H1 (cell line): ENCODE results near the gene RILP. TPM values are rescaled to one million over a fixed set of nuclear protein-coding genes. Genes with fewer than 3 reads are reported as not detected.

ENCODE experiments used
- CTCF ChIA-PET: fragments of 300-600 bp; sonication (Branson Sonifier 250); formaldehyde crosslinking; loops from one replicate; lab custom pipeline; 2021; ENCODE audit not compliant: partially characterized antibody; lab: Charles Lee
- POLR2A ChIA-PET: fragments of 300-600 bp; sonication (Branson Sonifier 250); formaldehyde crosslinking; loops from one replicate; lab custom pipeline; 2021; ENCODE audit warnings: inconsistent platforms; ENCODE audit not compliant: partially characterized antibody; lab: Charles Lee
- DNase-seq, 2 experiments: peaks; one replicate each; pipeline versions ENCODE4 v3.0.0 to v3.0.0-alpha.2; 2010 to 2022; ENCODE audit warnings: low spot score in 2 of 2, low read depth in 1 of 2, mixed read lengths in 1 of 2
- FAIRE-seq: peaks from 2 replicates; lab custom pipeline; 2011; peaks lifted over from hg19 to GRCh38; lab: Jason Lieb, UNC
- H2AFZ ChIP-seq: 2 replicates; pipeline ENCODE4 v1.8.1; 2012; ENCODE audit warnings: low read length, inconsistent platforms
- H2AK5ac ChIP-seq: 2 replicates; pipeline ENCODE4 v1.6.1; 2013; ENCODE audit warnings: low read depth, low read length
- H2BK120ac ChIP-seq: replicated peaks from 2 replicates; pipeline ENCODE3; 2013; ENCODE audit warnings: low read depth, low read length, inconsistent platforms
- H2BK12ac ChIP-seq: 2 replicates; pipeline ENCODE4 v1.6.1; 2013; ENCODE audit warnings: low read depth, low read length
- H2BK15ac ChIP-seq: 2 replicates; pipeline ENCODE4 v1.6.1; 2013; ENCODE audit warnings: low read length
- H2BK20ac ChIP-seq: 2 replicates; pipeline ENCODE4 v1.6.1; 2013; ENCODE audit warnings: low read length
- H2BK5ac ChIP-seq: 2 replicates; pipeline ENCODE4 v1.6.1; 2013; ENCODE audit warnings: low read depth, low read length
- H3K14ac ChIP-seq: 2 replicates; pipeline ENCODE4 v1.6.1; 2013; ENCODE audit warnings: inconsistent platforms; ENCODE audit not compliant: insufficient read length
- H3K18ac ChIP-seq: 2 replicates; pipeline ENCODE4 v1.6.1; 2013; ENCODE audit warnings: low read length; ENCODE audit errors: extremely low read depth
- H3K23ac ChIP-seq: 2 replicates; pipeline ENCODE4 v1.6.1; 2013; ENCODE audit warnings: inconsistent platforms; ENCODE audit not compliant: insufficient read length
- H3K23me2 ChIP-seq: 2 replicates; pipeline ENCODE4 v1.6.1; 2013; ENCODE audit warnings: low read depth, low read length
- H3K27ac ChIP-seq: 2 replicates; pipeline ENCODE4 v1.6.1; 2011; ENCODE audit warnings: low read depth, low read length, inconsistent platforms
- H3K27me3 ChIP-seq, 4 experiments: replicated peaks in 1 of 4; 1 replicate in 1 of 4; 2 replicates in 3 of 4; pipeline versions ENCODE4 v1.6.1 to v1.8.1; 2011 to 2013; ENCODE audit warnings: low read length in 3 of 4, mild to moderate bottlenecking in 3 of 4, inconsistent platforms in 2 of 4, mixed read lengths in 2 of 4, moderate library complexity in 1 of 4; ENCODE audit not compliant: control insufficient read depth in 3 of 4, insufficient read depth in 3 of 4; ENCODE audit errors: extremely low read depth in 1 of 4
- H3K36me3 ChIP-seq, 4 experiments: 2 replicates each; pipeline versions ENCODE4 v1.6.1 to v1.8.1; 2011 to 2013; ENCODE audit warnings: mild to moderate bottlenecking in 4 of 4, low read length in 3 of 4, moderate library complexity in 2 of 4, control low read depth in 1 of 4, inconsistent platforms in 1 of 4; ENCODE audit not compliant: insufficient read depth in 4 of 4, control insufficient read depth in 2 of 4
- H3K4ac ChIP-seq: replicated peaks from 2 replicates; pipeline ENCODE3; 2013; ENCODE audit warnings: low read length, low read depth, mixed read lengths, inconsistent platforms; ENCODE audit not compliant: insufficient read length
- H3K4me1 ChIP-seq, 4 experiments: replicated peaks in 1 of 4; 1 replicate in 1 of 4; 2 replicates in 3 of 4; pipeline versions ENCODE4 v1.6.1 to v1.8.1; 2011 to 2013; ENCODE audit warnings: low read length in 3 of 4, inconsistent platforms in 2 of 4, mixed read lengths in 1 of 4; ENCODE audit not compliant: insufficient read depth in 4 of 4, control insufficient read depth in 3 of 4
- H3K4me2 ChIP-seq, 2 experiments: 2 replicates each; pipeline versions ENCODE4 v1.6.1 to v1.8.1; 2011 to 2013; ENCODE audit warnings: low read depth in 2 of 2, low read length in 2 of 2, control low read depth in 1 of 2, inconsistent platforms in 1 of 2, mild to moderate bottlenecking in 1 of 2; ENCODE audit not compliant: insufficient read depth in 1 of 2
- H3K4me3 ChIP-seq, 4 experiments: fragments of 200-600, 300-600 bp in 1 of 4; sonication (generic), shearing (Covaris generic), sonication (Bioruptor Twin) in 1 of 4; 2 replicates each; pipeline versions ENCODE4 v1.5.1 to v1.8.1; 2011 to 2016; ENCODE audit warnings: low read length in 4 of 4, low read depth in 3 of 4, control low read depth in 2 of 4, inconsistent platforms in 2 of 4, mild to moderate bottlenecking in 2 of 4, mixed read lengths in 1 of 4, moderate library complexity in 1 of 4; ENCODE audit not compliant: insufficient read depth in 2 of 4; ENCODE audit errors: extremely low read depth in 1 of 4
- H3K56ac ChIP-seq: replicated peaks from 2 replicates; pipeline ENCODE3; 2013; ENCODE audit warnings: low read depth, mild to moderate bottlenecking, mixed read lengths, low read length, inconsistent platforms; ENCODE audit not compliant: insufficient read length
- H3K79me1 ChIP-seq: 2 replicates; pipeline ENCODE4 v1.6.1; 2013; ENCODE audit warnings: low read depth, low read length, control low read depth
- H3K79me2 ChIP-seq, 2 experiments: 2 replicates each; pipeline versions ENCODE4 v1.6.1 to v1.8.1; 2012 to 2013; ENCODE audit warnings: low read length in 2 of 2, mild to moderate bottlenecking in 2 of 2, inconsistent platforms in 1 of 2; ENCODE audit not compliant: insufficient read depth in 2 of 2, control insufficient read depth in 1 of 2
- H3K9ac ChIP-seq, 4 experiments: replicated peaks in 1 of 4; 1 replicate in 1 of 4; 2 replicates in 3 of 4; pipeline versions ENCODE4 v1.6.1 to v1.8.1; 2011 to 2013; ENCODE audit warnings: low read depth in 3 of 4, low read length in 3 of 4, control low read depth in 2 of 4, mild to moderate bottlenecking in 2 of 4, moderate library complexity in 2 of 4, inconsistent platforms in 1 of 4; ENCODE audit errors: extremely low read depth in 1 of 4
- H3K9me3 ChIP-seq, 2 experiments: 2 replicates each; pipeline versions ENCODE4 v1.6.1 to v1.8.1; 2012 to 2013; ENCODE audit warnings: mild to moderate bottlenecking in 2 of 2, moderate library complexity in 2 of 2, control low read depth in 1 of 2, inconsistent platforms in 1 of 2, low read depth in 1 of 2, low read length in 1 of 2, mixed read lengths in 1 of 2; ENCODE audit not compliant: insufficient read depth in 2 of 2
- H4K20me1 ChIP-seq, 2 experiments: replicated peaks in 1 of 2; 2 replicates each; pipeline versions ENCODE3 to v1.8.1; 2011 to 2013; ENCODE audit warnings: inconsistent platforms in 2 of 2, low read length in 2 of 2, mild to moderate bottlenecking in 1 of 2; ENCODE audit not compliant: insufficient read depth in 2 of 2, control insufficient read depth in 1 of 2
- H4K5ac ChIP-seq: 2 replicates; pipeline ENCODE4 v1.6.1; 2013; ENCODE audit warnings: low read length, low read depth, mixed read lengths, inconsistent platforms; ENCODE audit not compliant: insufficient read length
- H4K8ac ChIP-seq: 2 replicates; pipeline ENCODE4 v1.8.0; 2013; ENCODE audit warnings: mild to moderate bottlenecking, moderate library complexity, low read length, inconsistent platforms; ENCODE audit not compliant: insufficient read depth; ENCODE audit errors: extremely low read depth
- H4K91ac ChIP-seq: replicated peaks from 2 replicates; pipeline ENCODE3; 2013; ENCODE audit warnings: low read length, mixed read lengths, inconsistent platforms; ENCODE audit not compliant: insufficient read length
- SRF ChIP-seq: IDR thresholded peaks from 2 replicates; pipeline ENCODE4 v1.6.1; 2011; ENCODE audit warnings: mild to moderate bottlenecking, low read depth, low read length, moderate library complexity
- ZNF274 ChIP-seq: IDR thresholded peaks from 2 replicates; pipeline ENCODE4 v1.7.0; 2012; ENCODE audit warnings: low read length, borderline replicate concordance; ENCODE audit errors: extremely low read depth
- WGBS, 2 experiments: shearing (Covaris generic) in 1 of 2; methylation state at CpG; one replicate each; pipeline versions ENCODE4 v1.1.6 to v1.1.7; 2013 to 2015; ENCODE audit warnings: low lambda C conversion rate in 2 of 2, mixed read lengths in 2 of 2, inconsistent platforms in 1 of 2, low coverage in 1 of 2, missing lambda C conversion rate in 1 of 2; ENCODE audit not compliant: insufficient replicate concordance in 2 of 2, insufficient coverage in 1 of 2, insufficient read length in 1 of 2; ENCODE audit errors: extremely low coverage in 1 of 2, missing lambda C conversion rate in 1 of 2; 5-methylcytosine and 5-hydroxymethylcytosine counted together
- polyA plus RNA-seq, 7 experiments: library from polyadenylated mRNA; depleted of rRNA in 3 of 7; stranded (reverse) in 5 of 7; unstranded in 2 of 7; fragments of >200 nt in 5 of 7; fragments of 200-250 nt in 2 of 7; gene quantifications; 1 replicate in 5 of 7; 2 replicates in 1 of 7; 4 replicates in 1 of 7; pipeline versions ENCODE4 v1.2.1 to v1.2.3, GENCODE V29; 2011 to 2013; ENCODE audit warnings: missing spikeins in 2 of 7, mixed read lengths in 2 of 7
- total RNA-seq: library from RNA; stranded (reverse); fragmentation: NEBNext Ultra II Directional; extraction: Animal tissue kit (Norgen Biotek cat#: 25700); gene quantifications from 2 replicates; pipeline ENCODE4 v1.2.1, GENCODE V29; 2021

The RILP gene
- total and polyA plus RNA-seq, 2 of the 8 experiments (the other 6 are each of a cell fraction or from before 2014, with no cell fraction given) = 6.8 to 7.2 TPM

- Histone ChIP-seq H3K4me3 (no peak overlapping the region), H2AFZ (no peak overlapping the region), H4K20me1 (no peaks in the 10 kb centered on the region), H2BK15ac (no peak overlapping the region), H3K36me3 (no peaks in the 10 kb centered on the region), H2BK20ac (no peak overlapping the region), H3K4me2 (no peak overlapping the region), H2BK12ac (peak overlapping the region; percentile 27; the same call in 1 of the 2 replicates), H3K14ac (no peak overlapping the region), H2AK5ac (no peak overlapping the region), H3K56ac (no peak overlapping the region), H3K27ac (no peak overlapping the region), H4K91ac (no peak overlapping the region), H3K4me1 (no peaks in the 10 kb centered on the region; a peak in 1 of 7 replicates), H2BK5ac (no peak overlapping the region), H4K5ac (no peak overlapping the region), H3K27me3 (no peaks in the 10 kb centered on the region), H3K79me1 (no peaks in the 10 kb centered on the region), H3K23me2 (no peaks in the 10 kb centered on the region), H3K23ac (no peak overlapping the region), H3K9me3 (peaks cover 5 to 10% of the 10 kb centered on the region in 2 experiments; a peak in 2 of 4 replicates), H2BK120ac (no peak overlapping the region), H3K79me2 (no peaks in the 10 kb centered on the region), H3K4ac (no peak overlapping the region), H4K8ac (no peak overlapping the region), H3K18ac (no peak overlapping the region), H3K9ac (no peak overlapping the region)
- TF ChIP-seq ZNF274 (no peak), SRF (no peak)
- ChIA-PET POLR2A (interaction anchor here (1.0 kb wide), 1 partner anchor 30 kb away, joined by 3 read pairs; the partner anchor contains the start of gene SLC43A2), CTCF (no interaction called here)
- FAIRE-seq = no peak
- 96% methylated on average over 7 of the region's 8 CpGs; no CpG with 5 or more reads in 1 of the 2 experiments for WGBS, 2 experiments
- no peak for DNase-seq
Observed at GRCh38 chr17:1598399-1599095, 51.1 kb downstream of the RILP start.
